IPS-NIHi7 (cell line): ENCODE measurements around the gene FANCL.
A peak's percentile ranks its signal among the peaks of the same experiment; 100 is the strongest.
"Not testable (repeated sequence)": the region's sequence is repeated elsewhere in the genome, so short reads cannot be mapped to it uniquely, and the experiment has no call there.

ENCODE experiments used
- DNase-seq: peaks from one replicate; pipeline ENCODE4 v3.0.0; 2012; ENCODE audit warnings: mixed read lengths; ENCODE audit errors: extremely low spot score

The FANCL gene

DNA sequence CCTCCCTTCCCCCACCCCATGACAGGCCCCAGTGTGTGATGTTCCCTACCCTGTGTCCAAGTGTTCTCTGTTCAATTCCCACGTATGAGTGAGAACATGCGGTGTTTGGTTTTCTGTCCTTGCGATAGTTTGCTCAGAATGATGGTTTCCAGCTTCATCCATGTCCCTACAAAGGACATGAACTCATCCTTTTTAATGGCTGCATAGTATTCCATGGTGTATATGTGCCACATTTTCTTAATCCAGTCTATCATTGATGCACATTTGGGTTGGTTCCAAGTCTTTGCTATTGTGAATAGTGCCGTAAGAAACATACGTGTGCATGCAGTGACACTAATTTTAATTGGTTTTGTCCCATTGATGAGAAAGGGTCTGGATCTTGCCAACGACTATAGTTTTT, 95.4 kb downstream of the FANCL start:
- DNase-seq: not testable (repeated sequence)

DNA sequence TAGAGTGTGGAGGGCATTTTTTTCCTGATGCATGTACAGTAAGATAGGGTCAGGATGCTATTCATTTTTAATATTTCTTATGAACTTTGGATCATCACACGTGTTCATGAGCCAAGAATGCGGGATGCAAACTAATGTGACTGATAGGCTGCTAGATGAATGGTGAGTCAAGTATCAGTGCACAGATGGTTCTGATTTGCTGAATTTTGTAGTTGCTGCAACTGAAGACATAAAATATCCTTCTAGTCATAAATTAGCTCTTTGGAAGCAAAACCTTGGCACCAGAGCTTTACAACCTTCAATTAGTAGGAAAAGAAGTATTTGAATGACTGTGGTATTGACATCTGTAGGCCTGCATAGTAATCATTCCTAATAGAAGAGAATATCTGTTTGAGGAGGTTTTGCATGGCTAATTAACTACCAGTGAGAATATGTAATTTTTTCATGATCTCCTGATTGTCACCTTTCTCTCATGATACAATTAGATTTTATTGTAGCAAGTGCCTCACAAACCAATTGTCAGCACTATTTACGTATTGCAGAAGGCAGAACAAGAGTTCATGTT, 100.5 kb downstream of the FANCL start:
- no peak for DNase-seq

DNA sequence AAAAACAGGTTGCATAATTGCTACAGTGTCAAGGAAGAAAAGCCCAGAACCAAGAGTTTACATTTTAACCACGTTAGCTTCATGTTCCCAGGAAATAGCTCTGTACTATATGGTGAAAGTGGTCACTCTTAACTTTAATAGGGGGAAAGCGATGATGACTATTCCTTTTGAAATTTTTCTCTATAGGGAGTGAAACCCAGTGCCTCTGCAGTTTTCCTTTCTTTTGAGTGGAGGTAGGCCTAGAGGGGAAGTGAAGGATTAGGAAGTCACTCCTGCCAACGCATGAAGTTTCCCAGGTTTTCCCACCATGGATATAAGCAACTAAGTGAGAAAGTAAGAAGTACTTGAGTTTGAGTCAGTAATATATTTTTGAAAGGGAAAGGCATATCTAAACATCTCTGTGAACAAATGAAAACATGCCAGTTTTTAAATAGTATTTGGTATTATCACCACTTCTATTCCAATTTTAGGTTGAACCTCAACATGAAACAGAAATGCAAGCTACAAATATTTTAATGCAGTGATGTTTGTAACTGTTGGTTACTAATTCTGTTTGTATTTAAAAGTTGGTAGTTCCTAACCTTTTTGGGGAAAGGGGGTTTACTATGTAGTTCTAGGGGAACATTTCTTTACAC, 102.6 kb downstream of the FANCL start:
- DNase-seq: no peak

DNA sequence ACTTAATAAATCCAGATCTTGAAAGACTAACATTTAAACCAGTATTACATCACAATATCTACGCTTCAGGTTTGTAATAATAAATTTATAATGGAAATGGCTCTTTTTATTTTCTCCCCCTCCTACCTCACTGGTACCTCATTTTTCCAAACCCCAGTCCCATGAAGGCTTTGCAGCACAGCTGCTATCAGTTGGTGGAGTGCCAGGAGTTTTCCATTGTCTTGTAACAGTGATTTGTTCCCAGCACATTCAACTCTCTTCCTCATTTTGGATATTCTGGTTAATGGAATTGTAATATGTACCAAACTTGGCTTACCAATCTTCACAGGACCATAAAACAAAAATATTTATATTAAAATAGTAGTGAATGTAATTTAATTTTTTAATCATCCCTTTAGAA, 103.3 kb downstream of the FANCL start:
- DNase-seq: no peak

DNA sequence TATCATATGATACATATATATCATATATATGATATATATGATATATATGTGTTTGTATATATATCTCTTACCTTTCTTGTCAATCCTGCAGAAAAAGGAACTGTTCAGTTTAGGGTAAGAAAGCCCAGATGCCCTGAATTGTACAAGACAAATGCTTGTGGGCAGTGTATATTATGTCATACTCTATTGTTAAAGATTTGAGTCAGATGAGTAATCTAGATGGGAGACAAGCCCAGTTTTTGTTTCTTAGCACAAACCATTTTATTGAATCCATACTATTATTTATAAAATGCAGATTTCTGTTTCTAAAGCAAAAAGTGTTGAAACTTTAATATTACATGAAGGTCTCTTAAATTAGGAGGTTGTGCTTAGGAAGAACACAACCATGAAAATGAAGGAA, 103.9 kb downstream of the FANCL start:
- DNase-seq: no peak

DNA sequence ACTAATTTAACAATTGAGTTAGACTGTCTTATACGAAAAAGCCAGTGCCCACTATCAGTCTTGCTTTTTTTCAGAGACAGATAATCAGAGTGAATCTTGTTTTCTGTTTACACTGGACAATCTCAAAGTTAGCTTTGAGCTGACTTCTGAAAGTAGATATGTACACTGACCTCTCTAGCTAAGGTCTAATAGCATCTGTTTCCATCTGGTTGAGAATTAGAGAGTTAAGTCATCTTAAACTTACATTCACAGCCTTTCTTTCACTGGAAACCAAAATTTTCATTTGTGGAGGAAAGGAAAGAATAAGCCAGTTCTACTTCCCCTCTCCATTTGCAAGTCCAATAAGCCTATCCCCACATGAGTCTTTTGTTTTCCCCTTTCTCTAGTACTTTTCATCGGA, 105.3 kb downstream of the FANCL start:
- DNase-seq: no peak

DNA sequence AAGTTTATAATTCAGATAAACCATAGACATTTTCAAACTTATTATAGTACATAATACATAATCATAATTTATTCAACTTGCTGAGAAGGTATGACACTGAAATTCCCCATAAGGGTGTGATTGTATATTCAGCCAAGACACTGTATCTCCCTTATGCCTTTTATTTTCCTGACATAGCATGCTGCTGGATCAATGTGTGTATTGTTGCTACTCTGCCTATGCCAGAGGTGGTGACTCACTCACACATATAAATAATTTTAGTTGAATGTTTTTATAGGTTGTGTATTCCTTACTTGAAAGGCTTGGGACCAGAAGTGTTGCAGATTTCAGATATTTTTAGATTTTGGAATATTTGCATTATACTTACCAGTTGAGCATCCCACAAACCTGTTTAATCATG, 107.7 kb downstream of the FANCL start:
- no peak for DNase-seq

DNA sequence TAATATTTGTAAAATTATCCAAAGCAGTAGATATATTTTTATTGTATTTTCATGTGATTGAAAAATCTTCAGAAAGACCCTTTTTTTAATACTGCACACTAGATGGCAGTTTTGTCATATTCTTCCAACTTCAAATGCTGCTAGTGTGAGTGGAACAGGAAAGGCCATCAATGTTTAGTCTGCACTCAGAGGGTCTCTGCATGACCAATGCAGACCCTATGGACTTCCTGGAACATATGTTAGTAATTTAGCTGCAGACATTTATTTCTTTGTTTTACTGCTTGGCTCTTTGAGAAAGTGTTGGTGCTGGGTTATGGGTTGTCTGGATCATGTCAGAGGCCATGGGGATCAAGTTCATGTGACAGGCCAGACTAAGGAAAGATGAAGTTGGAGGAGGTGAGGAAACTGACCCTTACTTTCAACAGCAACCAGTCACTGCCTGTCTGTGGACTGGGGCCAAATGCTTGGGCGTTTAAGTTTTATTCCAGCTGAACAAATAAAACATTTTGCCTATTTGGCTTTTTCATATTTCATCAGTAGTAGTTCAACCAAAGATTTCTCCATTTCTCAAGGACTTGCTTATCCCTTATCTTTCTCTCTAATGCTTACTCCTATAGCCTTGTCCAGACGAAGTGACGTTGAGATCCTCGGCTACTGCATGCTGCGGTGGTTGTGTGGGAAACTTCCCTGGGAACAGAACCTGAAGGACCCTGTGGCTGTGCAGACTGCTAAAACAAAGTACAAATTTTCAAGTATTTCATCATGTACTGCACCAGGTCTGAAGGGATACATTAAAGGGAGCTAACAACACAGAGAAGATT, 109.7 kb downstream of the FANCL start:
- no peak for DNase-seq

DNA sequence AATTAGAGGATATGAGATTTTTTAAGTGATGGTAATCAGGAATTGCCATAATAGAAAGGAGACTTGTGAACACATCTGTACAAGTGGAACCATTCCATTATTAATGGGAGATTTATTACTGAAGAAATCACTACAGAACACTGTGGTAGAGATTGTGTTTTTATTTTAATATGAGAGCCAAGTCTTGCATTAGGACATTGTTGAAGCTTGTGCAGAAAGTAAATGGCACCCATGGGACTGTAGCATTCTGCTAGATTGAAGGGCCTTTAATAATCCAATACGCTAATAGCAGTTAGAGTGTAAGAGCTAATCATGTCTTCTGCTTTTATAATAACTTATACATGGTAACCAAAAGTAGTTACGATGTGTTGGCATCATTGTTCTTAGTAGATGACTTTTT, 110.9 kb downstream of the FANCL start:
- DNase-seq: no peak

DNA sequence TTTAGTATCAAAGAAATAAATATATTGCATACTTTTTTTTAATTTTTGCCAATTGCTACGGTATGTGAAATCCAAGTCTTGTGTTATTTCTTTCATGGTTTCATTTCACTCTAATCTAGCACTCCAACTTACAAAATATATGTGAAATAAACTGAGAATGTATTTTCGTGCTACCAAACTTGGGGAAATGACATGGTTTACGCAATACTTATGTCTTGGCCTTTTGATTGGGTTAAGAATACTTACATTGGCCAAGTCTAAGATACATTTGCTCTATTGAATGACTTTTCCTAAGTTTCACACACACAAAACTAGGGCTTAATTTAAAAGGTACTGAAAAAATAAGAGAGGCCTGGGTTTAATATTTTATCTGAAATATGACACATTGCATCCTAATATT, 114.0 kb downstream of the FANCL start:
- DNase-seq: no peak

DNA sequence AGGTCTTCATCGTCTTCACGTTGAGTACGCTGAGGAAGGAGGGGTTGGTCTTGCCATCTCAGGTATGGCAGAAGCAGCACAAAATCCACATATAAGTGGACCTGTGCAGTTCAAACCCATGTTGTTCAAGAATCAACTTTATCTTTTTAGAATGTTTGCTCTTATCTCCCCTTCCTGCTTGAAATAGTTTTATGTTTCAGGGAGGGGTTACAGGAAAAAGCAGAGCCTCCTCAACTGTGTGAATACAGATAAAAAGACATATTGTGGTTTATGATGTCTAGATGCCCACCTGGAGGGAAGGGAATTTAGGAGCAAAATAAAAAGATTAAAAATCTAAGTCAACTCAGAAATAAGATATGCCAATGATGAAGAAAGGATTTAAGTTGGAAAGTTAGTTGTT, 118.6 kb downstream of the FANCL start:
- DNase-seq: no peak

DNA sequence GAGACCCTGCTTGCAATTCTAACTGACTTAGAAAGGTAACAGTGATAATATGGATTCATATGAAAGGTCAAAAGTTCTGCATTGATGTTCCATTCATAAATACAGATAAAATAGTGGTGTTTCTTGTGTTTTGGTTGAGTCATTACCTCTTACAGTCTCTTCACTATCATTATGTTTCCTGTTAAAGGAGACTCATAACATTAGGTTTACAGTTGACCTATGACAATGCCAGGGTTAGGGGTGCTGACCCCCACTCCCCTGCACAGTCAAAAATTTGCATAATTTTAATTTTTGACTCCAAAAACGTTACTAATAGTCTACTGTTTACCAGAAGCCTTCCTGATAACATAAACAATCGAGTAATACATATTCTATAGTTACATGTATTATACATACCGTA, 119.1 kb downstream of the FANCL start:
- no peak for DNase-seq

DNA sequence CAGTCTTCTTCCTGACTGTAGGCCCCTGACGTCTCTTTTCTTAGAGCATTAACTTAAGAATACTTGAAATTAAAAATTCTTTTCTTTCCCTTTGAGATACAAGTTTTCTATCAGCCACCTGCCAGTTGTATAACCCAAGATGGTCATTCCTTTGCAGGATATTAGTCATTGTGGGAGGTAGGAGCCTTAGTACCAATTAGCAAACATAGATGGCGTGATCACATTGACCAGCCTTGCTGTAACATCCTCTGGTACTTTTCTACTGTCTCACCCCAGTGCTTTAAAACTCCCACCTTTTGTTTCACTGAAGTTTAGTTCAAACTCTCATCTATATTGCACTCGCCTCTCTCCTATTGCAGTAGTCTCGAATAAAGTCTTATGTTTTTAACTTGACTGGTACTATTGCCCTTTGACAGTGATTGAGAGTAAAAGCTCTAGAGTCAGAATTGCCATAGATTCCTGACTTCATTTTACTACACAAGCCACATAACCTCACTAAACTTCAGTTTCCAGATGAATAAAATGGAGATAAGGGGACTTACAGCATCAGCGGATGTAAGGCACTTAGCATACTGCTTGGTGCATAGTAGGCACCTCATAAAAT, 120.4 kb downstream of the FANCL start:
- peak; percentile 12 for DNase-seq

DNA sequence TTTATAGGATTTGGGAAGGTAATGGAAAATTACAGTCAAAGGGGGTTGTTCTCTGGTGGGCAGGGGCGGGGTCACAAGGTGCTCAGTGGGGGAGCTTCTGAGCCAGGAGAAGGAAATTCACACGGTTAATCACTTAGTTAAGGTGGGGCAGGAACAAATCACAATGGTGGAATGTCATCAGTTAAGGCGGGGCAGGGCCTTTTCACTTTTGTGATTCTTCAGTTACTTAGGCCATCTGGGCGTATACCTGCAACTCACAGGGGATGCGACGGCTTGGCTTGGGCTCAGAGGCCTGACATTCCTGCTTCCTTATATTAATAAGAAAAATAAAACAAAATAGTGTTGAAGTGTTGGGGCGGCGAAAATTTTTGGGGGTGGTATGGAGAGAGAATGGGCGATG, 127.6 kb downstream of the FANCL start:
- DNase-seq: not testable (repeated sequence)

DNA sequence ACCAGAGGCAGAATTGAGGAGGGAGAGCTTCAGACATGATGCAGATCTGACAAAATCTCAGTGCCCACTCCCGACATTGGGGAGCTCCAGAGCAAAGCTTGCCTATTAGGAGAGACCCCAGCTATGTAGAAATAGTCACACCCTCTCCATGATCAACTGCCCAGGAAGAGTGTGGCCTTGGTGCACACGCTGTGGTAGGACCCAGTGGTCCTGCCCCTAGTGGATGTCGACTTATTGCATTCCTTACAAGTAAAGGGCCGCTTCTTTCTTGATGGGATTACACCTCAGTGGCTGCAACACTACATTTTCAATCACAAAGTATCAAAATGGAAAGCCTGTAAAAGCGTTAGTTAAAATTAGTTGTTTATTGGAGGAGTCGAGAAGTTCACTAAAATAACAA, 130.4 kb downstream of the FANCL start:
- peak; percentile 39 for DNase-seq

DNA sequence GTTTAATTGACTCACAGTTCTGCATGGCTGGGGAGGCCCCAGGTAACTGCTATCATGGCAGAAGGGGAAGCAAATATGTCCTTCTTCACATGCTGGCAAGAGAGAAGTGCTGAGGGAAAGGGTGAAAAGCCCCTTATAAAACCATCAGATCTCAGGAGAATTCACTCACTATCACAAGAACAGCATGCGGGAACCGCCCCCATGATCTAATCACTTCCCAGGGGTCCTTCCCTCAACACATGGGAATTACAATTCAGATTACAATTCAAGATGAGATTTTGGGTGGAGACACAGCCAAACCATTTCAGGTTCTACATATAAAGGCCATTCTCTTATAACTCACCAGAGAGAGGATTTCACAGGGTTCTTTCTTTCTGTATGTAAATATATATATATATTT, 131.6 kb downstream of the FANCL start:
- DNase-seq: no peak
